Astrocyte (in vitro differentiated cells and primary cell): ENCODE measurements around the gene FANCI. TPM values are rescaled to one million over a fixed set of nuclear protein-coding genes. Genes with fewer than 3 reads are reported as not detected.

ENCODE experiments used
- DNase-seq: peaks from one replicate; pipeline ENCODE4 v3.0.0-alpha.2; 2010; ENCODE audit warnings: low read depth
- FAIRE-seq: peaks from 2 replicates; lab custom pipeline; 2011; peaks lifted over from hg19 to GRCh38; lab: Jason Lieb, UNC
- H2AFZ ChIP-seq: 2 replicates; pipeline ENCODE4 v1.6.0; 2012; ENCODE audit warnings: low read depth, low read length, inconsistent platforms
- H3K27ac ChIP-seq: 2 replicates; pipeline ENCODE4 v1.5.1; 2011; ENCODE audit warnings: low read depth, low read length, inconsistent platforms
- H3K27me3 ChIP-seq: 2 replicates; pipeline ENCODE4 v1.6.0; 2011; ENCODE audit warnings: low read length, inconsistent platforms; ENCODE audit not compliant: insufficient read depth
- H3K36me3 ChIP-seq: 2 replicates; pipeline ENCODE4 v1.5.1; 2011; ENCODE audit warnings: low read length, inconsistent platforms; ENCODE audit not compliant: insufficient read depth
- H3K4me1 ChIP-seq: 2 replicates; pipeline ENCODE4 v1.5.1; 2011; ENCODE audit warnings: low read length, inconsistent platforms; ENCODE audit not compliant: insufficient read depth
- H3K4me2 ChIP-seq: 2 replicates; pipeline ENCODE4 v1.6.0; 2012; ENCODE audit warnings: low read length, inconsistent platforms
- H3K4me3 ChIP-seq: 2 replicates; pipeline ENCODE4 v1.5.1; 2011; ENCODE audit warnings: low read depth, mild to moderate bottlenecking, low read length, inconsistent platforms; ENCODE audit not compliant: insufficient read depth
- H3K79me2 ChIP-seq: 2 replicates; pipeline ENCODE4 v1.6.0; 2012; ENCODE audit warnings: mild to moderate bottlenecking, low read length, inconsistent platforms; ENCODE audit not compliant: insufficient read depth
- H3K9ac ChIP-seq: 2 replicates; pipeline ENCODE4 v1.6.0; 2012; ENCODE audit warnings: mild to moderate bottlenecking, low read length, inconsistent platforms
- H3K9me3 ChIP-seq: 2 replicates; pipeline ENCODE4 v1.5.1; 2012; ENCODE audit warnings: low read depth, mild to moderate bottlenecking, low read length, inconsistent platforms; ENCODE audit not compliant: insufficient read depth
- H4K20me1 ChIP-seq: 2 replicates; pipeline ENCODE4 v1.6.0; 2012; ENCODE audit warnings: low read length, inconsistent platforms; ENCODE audit not compliant: insufficient read depth
- H3K27ac Mint-ChIP-seq: one replicate; pipeline ENCODE4 v1.8.0; 2021; ENCODE audit warnings: mild to moderate bottlenecking, mixed read lengths; ENCODE audit not compliant: unreplicated experiment
- H3K27me3 Mint-ChIP-seq: one replicate; pipeline ENCODE4 v1.8.0; 2021; ENCODE audit warnings: low read depth, mixed read lengths; ENCODE audit not compliant: unreplicated experiment
- H3K36me3 Mint-ChIP-seq: one replicate; pipeline ENCODE4 v1.8.0; 2021; ENCODE audit warnings: low read depth, mixed read lengths; ENCODE audit not compliant: unreplicated experiment
- H3K4me1 Mint-ChIP-seq: one replicate; pipeline ENCODE4 v1.8.0; 2021; ENCODE audit warnings: low read depth, mixed read lengths; ENCODE audit not compliant: unreplicated experiment
- H3K4me3 Mint-ChIP-seq: one replicate; pipeline ENCODE4 v1.8.0; 2021; ENCODE audit warnings: mild to moderate bottlenecking, moderate library complexity, mixed read lengths; ENCODE audit not compliant: unreplicated experiment
- H3K9me3 Mint-ChIP-seq: one replicate; pipeline ENCODE4 v1.8.0; 2021; ENCODE audit warnings: mild to moderate bottlenecking, mixed read lengths; ENCODE audit not compliant: unreplicated experiment
- EZH2 ChIP-seq: IDR thresholded peaks from 2 replicates; pipeline ENCODE4 v1.6.1; 2012; ENCODE audit warnings: mild to moderate bottlenecking, low read length, inconsistent platforms; ENCODE audit not compliant: insufficient read depth
- total RNA-seq: library from RNA; stranded (reverse); gene quantifications from 2 replicates; pipeline ENCODE4 v1.2.1, GENCODE V29; 2021
- TF ChIP-seq, protein P1 (sequence below): IDR thresholded peaks from 2 replicates; pipeline ENCODE4 v1.5.1; 2011; ENCODE audit warnings: low read depth, mild to moderate bottlenecking, inconsistent platforms, low read length, moderate library complexity; ENCODE audit not compliant: insufficient read depth

The FANCI gene
- total RNA-seq, 1 donor from 2014 or later = 10.6 TPM

DNA sequence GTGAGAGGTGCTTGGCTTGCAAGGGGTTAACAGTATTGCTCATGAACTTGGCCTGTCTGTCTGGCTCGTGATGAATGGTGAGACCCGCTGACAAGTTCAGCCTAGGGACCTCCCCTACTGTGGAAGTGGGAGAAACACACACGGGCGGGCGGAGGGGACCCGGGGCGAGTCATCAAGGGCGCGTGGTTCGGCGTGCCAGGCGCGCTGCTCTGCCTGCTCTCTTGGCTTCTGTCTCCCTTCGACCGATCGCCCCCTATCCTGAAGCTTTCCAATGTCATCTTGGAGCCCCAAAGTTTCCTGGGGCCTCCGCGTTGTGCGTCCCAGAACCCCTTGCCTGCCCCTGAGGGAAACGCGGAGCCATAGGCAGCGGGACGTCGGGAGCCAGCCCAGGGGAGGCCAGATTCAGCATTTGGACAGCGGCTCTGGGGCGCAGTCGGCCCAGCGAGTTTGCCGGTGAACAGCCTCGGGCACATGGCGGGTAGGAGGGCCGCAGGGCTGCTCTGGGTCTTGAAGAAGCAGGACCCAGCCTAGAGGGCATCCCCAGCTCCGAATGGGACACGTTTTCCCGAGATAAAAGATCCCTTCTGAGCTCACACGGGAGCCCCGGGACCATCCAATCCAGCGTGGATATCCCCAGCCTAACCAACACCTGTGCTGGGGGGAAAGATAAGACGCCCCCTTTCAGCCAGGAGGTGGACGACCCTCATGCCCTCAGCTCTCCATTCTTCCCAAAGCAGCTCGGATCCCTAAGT lies 117.8 kb downstream of the FANCI start:
- Histone ChIP-seq H3K4me1 (no peaks in the 10 kb centered on the region), H3K4me2 (peak overlapping the region; percentile 62), H3K36me3 (no peaks in the 10 kb centered on the region), H3K9ac (no peak overlapping the region), H3K4me3 (no peak overlapping the region), H3K27me3 (peaks cover 85% of the 10 kb centered on the region), H4K20me1 (peaks cover 9% of the 10 kb centered on the region), H3K79me2 (no peaks in the 10 kb centered on the region), H3K9me3 (no peaks in the 10 kb centered on the region), H2AFZ (no peak overlapping the region), H3K27ac (no peak overlapping the region)
- TF ChIP-seq EZH2 = peak; percentile 79
- TF ChIP-seq, protein P1, sequence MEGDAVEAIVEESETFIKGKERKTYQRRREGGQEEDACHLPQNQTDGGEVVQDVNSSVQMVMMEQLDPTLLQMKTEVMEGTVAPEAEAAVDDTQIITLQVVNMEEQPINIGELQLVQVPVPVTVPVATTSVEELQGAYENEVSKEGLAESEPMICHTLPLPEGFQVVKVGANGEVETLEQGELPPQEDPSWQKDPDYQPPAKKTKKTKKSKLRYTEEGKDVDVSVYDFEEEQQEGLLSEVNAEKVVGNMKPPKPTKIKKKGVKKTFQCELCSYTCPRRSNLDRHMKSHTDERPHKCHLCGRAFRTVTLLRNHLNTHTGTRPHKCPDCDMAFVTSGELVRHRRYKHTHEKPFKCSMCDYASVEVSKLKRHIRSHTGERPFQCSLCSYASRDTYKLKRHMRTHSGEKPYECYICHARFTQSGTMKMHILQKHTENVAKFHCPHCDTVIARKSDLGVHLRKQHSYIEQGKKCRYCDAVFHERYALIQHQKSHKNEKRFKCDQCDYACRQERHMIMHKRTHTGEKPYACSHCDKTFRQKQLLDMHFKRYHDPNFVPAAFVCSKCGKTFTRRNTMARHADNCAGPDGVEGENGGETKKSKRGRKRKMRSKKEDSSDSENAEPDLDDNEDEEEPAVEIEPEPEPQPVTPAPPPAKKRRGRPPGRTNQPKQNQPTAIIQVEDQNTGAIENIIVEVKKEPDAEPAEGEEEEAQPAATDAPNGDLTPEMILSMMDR = no peak
- FAIRE-seq (no peak), DNase-seq (peak; percentile 39)
- Mint-ChIP-seq H3K4me1 (no peaks in the 10 kb centered on the region), H3K27ac (no peak overlapping the region), H3K9me3 (peaks cover 2% of the 10 kb centered on the region), H3K27me3 (peaks cover 84% of the 10 kb centered on the region), H3K4me3 (no peak overlapping the region), H3K36me3 (no peaks in the 10 kb centered on the region)

DNA sequence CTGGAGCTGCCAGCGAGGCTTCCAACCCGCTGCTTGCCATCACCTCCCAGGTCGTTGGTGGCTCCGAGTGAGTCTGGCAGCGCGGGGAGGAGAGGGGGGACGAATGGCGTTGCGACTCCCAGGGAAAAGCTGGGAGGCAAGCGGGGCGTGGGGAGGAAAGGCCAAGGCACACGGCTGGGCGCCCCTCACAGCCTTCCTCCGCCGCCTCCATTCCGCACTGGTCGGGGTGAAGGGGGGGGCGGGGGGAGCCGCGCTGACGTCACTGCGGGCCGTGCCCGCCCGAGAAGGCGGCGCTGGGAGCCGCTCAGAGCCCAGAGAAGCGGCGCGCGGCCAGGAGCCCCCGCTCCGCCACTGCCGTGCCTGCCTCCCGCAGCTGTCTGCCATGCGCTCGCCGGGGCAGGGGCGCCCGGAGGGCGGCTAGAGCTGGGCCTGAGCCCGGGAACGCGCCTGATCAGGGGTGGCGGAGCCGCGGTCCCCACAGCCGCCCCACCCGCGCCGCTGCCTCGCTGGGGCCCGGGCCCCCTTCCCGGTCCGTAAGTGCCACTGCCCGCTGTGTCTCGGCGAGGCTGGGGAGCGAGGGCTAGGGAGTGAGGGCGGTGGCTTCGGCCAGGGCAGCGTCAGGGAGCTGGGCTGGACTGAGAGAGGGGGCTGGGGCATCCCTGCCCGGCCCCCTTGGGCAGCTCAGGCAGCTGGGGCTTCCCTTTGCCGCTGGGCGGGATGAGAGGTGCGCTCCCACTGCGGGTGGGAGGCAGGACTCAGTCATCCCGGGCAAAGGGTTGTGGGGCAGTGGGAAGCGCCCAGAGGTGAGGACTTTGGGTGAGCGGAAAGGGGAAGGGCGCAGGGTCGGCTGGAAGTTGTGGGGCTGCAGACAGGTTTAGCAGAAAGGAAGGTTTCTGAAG lies 118.7 kb downstream of the FANCI start:
- no peak overlapping the region for H3K4me3 Mint-ChIP-seq
- Histone ChIP-seq H3K9ac (no peak overlapping the region), H3K27me3 (peaks cover 85% of the 10 kb centered on the region), H3K4me3 (no peak overlapping the region), H4K20me1 (peaks cover 9% of the 10 kb centered on the region), H2AFZ (no peak overlapping the region), H3K4me2 (peak overlapping the region; percentile 62), H3K4me1 (no peaks in the 10 kb centered on the region), H3K9me3 (no peaks in the 10 kb centered on the region), H3K79me2 (no peaks in the 10 kb centered on the region), H3K36me3 (no peaks in the 10 kb centered on the region), H3K27ac (no peak overlapping the region)
- H3K9me3 Mint-ChIP-seq = peaks cover 6% of the 10 kb centered on the region
- H3K27ac Mint-ChIP-seq = no peak overlapping the region
- peaks cover 84% of the 10 kb centered on the region for H3K27me3 Mint-ChIP-seq
- H3K4me1 Mint-ChIP-seq = no peaks in the 10 kb centered on the region
- peak; percentile 88 for TF ChIP-seq EZH2
- TF ChIP-seq, protein P1 = no peak
- H3K36me3 Mint-ChIP-seq = no peaks in the 10 kb centered on the region
- FAIRE-seq (no peak), DNase-seq (no peak)
